Colonic mucosa (tissue), 4 donors: Measurements from ENCODE around the gene ATIC. TPM values are rescaled to one million over a fixed set of nuclear protein-coding genes. Genes with fewer than 3 reads are reported as not detected.

Source experiments
- DNase-seq: peaks from one replicate; pipeline ENCODE4 v3.0.0-alpha.2; 2020
- H3K27ac ChIP-seq: fragments of 200-600 bp; one replicate; pipeline ENCODE4 v1.8.0; 2021
- H3K27me3 ChIP-seq: fragments of 200-600 bp; one replicate; pipeline ENCODE4 v1.8.0; 2021
- H3K36me3 ChIP-seq: fragments of 200-600 bp; one replicate; pipeline ENCODE4 v1.8.0; 2021
- H3K4me1 ChIP-seq: fragments of 200-600 bp; one replicate; pipeline ENCODE4 v1.8.0; 2021; ENCODE audit warnings: mild to moderate bottlenecking
- H3K4me3 ChIP-seq: fragments of 200-600 bp; one replicate; pipeline ENCODE4 v1.8.0; 2021
- H3K9ac ChIP-seq, 2 donors: one replicate each; pipeline ENCODE4 v1.7.0; 2013; ENCODE audit warnings: control low read depth in 2 of 2, low read depth in 2 of 2, low read length in 2 of 2
- H3K9me3 ChIP-seq: fragments of 200-600 bp; one replicate; pipeline ENCODE4 v1.8.0; 2021
- CTCF ChIP-seq: fragments of 200-600 bp; IDR thresholded peaks from one replicate; pipeline ENCODE4 v1.8.0; 2022; ENCODE audit warnings: antibody characterized with exemption, mild to moderate bottlenecking
- intact Hi-C: fragments of 100-400 bp; cut with DNase I; formaldehyde crosslinking; loops from one replicate; pipeline ENCODE4 v1.14.1; 2022
- total RNA-seq, 2 donors: library from RNA; stranded (reverse); fragmentation: NEBNext Ultra II Directional in 1 of 2; extraction: Animal tissue kit (Norgen Biotek cat#: 25700) in 1 of 2; gene quantifications; one replicate each; pipeline ENCODE4 v1.2.1, GENCODE V29; 2021
- donor health status: healthy.
- donor health status: DM: no; HTN: no; CAD: no.
- donor health status: DM: no; HTN: no; CAD: no.

ATIC gene
- total RNA-seq, 2 donors from 2014 or later = 68.8 to 148 TPM

DNA sequence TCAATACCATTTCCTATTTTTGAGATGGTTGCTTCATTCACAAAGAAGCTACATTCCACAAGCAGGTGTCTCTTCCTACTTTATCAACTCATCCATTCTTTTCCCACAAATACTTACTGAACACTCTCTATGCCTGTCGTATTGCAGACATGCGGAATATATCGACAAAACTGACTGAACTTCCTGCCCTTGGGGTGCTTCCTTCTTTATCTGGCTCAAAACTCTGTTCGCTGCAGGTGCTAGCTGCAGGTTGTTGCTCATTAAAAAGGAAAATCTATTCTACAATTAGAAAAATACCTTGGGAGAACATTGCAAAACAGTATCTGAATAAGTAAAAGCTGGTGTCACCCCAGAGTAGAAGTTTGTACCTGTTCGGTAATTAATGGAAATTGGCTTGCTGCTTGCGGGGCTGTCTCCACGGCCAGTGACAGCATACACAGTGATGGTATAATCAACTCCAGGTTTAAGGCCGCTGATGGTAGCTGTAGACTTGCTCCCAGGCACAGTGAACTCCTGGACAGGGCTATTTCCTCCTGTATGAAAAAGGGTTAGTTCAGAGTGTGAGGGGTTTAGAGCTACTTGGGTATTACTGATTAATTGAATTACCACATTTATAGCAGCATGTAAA lies 71.9 kb downstream of the ATIC start:
- H3K36me3 ChIP-seq = peaks cover 6% of the 10 kb centered on the region
- TF ChIP-seq CTCF = no peak
- no peaks in the 10 kb centered on the region for H3K27me3 ChIP-seq
- no peak overlapping the region for H3K4me3 ChIP-seq
- no peak overlapping the region for H3K9ac ChIP-seq
- no peak for DNase-seq
- no peaks in the 10 kb centered on the region for H3K4me1 ChIP-seq
- intact Hi-C loops = no loop called here
- no peaks in the 10 kb centered on the region for H3K9me3 ChIP-seq
- no peak overlapping the region for H3K27ac ChIP-seq

DNA sequence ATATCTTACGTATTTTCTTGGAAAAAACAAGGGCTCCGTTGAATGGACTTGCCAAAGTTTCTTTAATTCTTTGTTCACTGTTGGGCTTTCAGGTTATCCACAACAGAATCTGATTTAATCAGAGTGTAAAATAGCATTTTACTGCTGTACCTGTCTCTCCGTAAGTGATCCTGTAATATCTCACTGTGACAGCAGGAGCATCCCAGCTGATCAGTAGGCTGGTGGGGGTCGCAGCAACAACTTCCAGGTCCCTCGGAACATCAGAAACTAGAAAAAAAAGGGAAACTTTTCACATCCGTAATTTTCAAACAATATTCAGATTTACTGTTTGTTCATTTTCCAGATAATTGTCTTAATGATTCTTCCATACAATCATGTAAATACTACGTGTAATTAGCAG lies 72.9 kb downstream of the ATIC start:
- Histone ChIP-seq H3K9ac (no peak overlapping the region), H3K9me3 (no peaks in the 10 kb centered on the region), H3K36me3 (peaks cover 6% of the 10 kb centered on the region), H3K27me3 (no peaks in the 10 kb centered on the region), H3K27ac (no peak overlapping the region), H3K4me3 (no peak overlapping the region), H3K4me1 (no peaks in the 10 kb centered on the region)
- DNase-seq = no peak
- TF ChIP-seq CTCF = no peak
- intact Hi-C loops = no loop called here

DNA sequence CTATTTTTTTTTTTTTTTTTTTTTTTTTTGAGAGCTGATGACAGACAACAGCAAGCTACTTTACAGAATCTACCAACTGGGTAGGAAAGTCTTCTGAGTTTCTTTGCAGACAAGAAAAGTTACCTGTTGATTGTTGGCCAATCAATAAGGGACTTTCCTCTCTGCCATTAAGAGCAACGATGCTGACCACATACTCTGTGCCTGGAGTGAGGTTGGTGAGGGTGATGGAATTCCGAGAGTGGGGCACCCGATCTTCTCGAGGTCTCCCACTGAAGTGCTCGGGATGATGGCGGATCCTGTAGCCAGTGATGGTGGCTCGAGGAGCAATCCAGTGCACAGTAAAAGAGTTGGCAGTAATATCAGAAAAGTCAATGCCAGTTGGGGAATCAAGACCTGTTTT lies 74.7 kb downstream of the ATIC start:
- intact Hi-C loops = no loop called here
- no peak overlapping the region for H3K9ac ChIP-seq
- no peak for TF ChIP-seq CTCF
- no peak for DNase-seq
- no peak overlapping the region for H3K27ac ChIP-seq
- no peak overlapping the region for H3K4me3 ChIP-seq
- H3K4me1 ChIP-seq = no peaks in the 10 kb centered on the region
- H3K9me3 ChIP-seq = no peaks in the 10 kb centered on the region
- peaks cover 6% of the 10 kb centered on the region for H3K36me3 ChIP-seq
- no peaks in the 10 kb centered on the region for H3K27me3 ChIP-seq

GRCh38 chr2:215388002-215388728 lies 76.3 kb downstream of the ATIC start:
- Histone ChIP-seq H3K4me3 (no peak overlapping the region), H3K27ac (no peak overlapping the region), H3K4me1 (no peaks in the 10 kb centered on the region), H3K9me3 (no peaks in the 10 kb centered on the region), H3K36me3 (peaks cover 6% of the 10 kb centered on the region), H3K27me3 (no peaks in the 10 kb centered on the region), H3K9ac (no peak overlapping the region)
- TF ChIP-seq CTCF = no peak
- intact Hi-C loops = no loop called here
- DNase-seq = no peak

DNA sequence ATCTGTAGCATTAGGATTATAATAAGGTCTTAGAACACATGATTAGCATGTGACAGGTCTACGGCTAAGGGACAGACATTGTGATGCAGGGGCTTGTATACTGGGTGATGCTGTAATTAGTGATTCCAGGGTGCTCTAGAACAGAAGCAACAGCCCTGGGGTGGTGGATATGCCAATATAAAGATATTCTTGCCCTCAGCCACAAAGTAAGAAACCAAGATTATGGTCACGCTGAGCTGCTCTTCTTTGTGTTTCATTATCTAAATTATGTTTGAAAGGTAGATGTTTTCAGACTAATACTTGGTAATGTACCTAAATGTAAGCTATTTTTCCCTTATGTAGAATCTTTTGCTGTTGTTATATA lies 78.7 kb downstream of the ATIC start:
- Histone ChIP-seq H3K27me3 (no peaks in the 10 kb centered on the region), H3K4me3 (no peak overlapping the region), H3K27ac (no peak overlapping the region), H3K9me3 (no peaks in the 10 kb centered on the region), H3K36me3 (no peaks in the 10 kb centered on the region), H3K4me1 (no peaks in the 10 kb centered on the region), H3K9ac (no peak overlapping the region)
- DNase-seq = no peak
- intact Hi-C loops = no loop called here
- no peak for TF ChIP-seq CTCF
